Upper lobe of left lung (tissue), 4 donors: Measurements from ENCODE around the gene GLIS1.

Experiments
- CTCF ChIP-seq, 6 experiments: fragments of 450-650 bp in 4 of 6; fragments of 200-600 bp in 2 of 6; sonication (generic) in 2 of 6; IDR thresholded peaks; one replicate each; pipeline ENCODE4 v1.5.1; 2016 to 2019; ENCODE audit warnings: antibody characterized with exemption in 6 of 6
- POLR2A ChIP-seq, 4 donors: fragments of 450-650 bp; IDR thresholded peaks; one replicate each; pipeline ENCODE4 v1.5.1; 2016 to 2017; ENCODE audit warnings: antibody characterized with exemption in 4 of 4, mild to moderate bottlenecking in 2 of 4

GRCh38 chr1:53572815-53573173 is 166.2 kb downstream of the GLIS1 start:
- TF ChIP-seq CTCF (IDR thresholded peaks at IDR 0.05) (no peak), POLR2A (IDR thresholded peaks at IDR 0.05) (no peak)
